ENCODE data around the gene APLNR. TPM values are rescaled to one million over a fixed set of nuclear protein-coding genes. Genes with fewer than 3 reads are reported as not detected.

The APLNR gene
- total RNA-seq, 1 donor from 2014 or later, result 8.5 TPM

GRCh38 chr11:57191311-57192219, 45.5 kb downstream of the APLNR start:
- intact Hi-C loops (cut with micrococcal nuclease), result no loop called here
- Histone ChIP-seq H3K27me3 (ENCODE audit: low read depth) (no peaks in the 10 kb centered on the region), H3K36me3 (no peaks in the 10 kb centered on the region), H3K9me3 (replicated peaks) (no peaks in the 10 kb centered on the region), H3K4me3 (no peak overlapping the region), H3K4me1 (peaks cover 43% of the 10 kb centered on the region), H3K27ac (replicated peaks) (peak overlapping the region; percentile 62)
- DNase-seq, result no peak
- no peak for TF ChIP-seq CTCF (IDR thresholded peaks at IDR 0.05; ENCODE audit: borderline replicate concordance)

GRCh38 chr11:57190548-57190947, 46.5 kb downstream of the APLNR start:
- H3K4me1 ChIP-seq, result peaks cover 33% of the 10 kb centered on the region
- no peaks in the 10 kb centered on the region for H3K27me3 ChIP-seq (ENCODE audit: low read depth)
- TF ChIP-seq CTCF (IDR thresholded peaks at IDR 0.05; ENCODE audit: borderline replicate concordance), result no peak
- intact Hi-C loops (cut with micrococcal nuclease), result no loop called here
- H3K4me3 ChIP-seq, result no peak overlapping the region
- H3K27ac ChIP-seq (replicated peaks), result peak overlapping the region; percentile 62
- no peak for DNase-seq
- no peaks in the 10 kb centered on the region for H3K36me3 ChIP-seq
- H3K9me3 ChIP-seq (replicated peaks), result no peaks in the 10 kb centered on the region

Other genes with a start within 250 kb of the APLNR start
- gene OR5AK2, start 248.3 kb downstream of the APLNR start, total RNA-seq, result not detected
- gene LRRC55, start 55.3 kb downstream of the APLNR start, total RNA-seq, result 0.16 TPM
- 32.6 TPM for gene TNKS1BP1, start 87.7 kb upstream of the APLNR start, total RNA-seq
- 34.6 TPM for gene SSRP1, start 98.6 kb upstream of the APLNR start, total RNA-seq
- 1.4 TPM for gene P2RX3, start 101.1 kb upstream of the APLNR start, total RNA-seq
- gene PRG3, start 143.9 kb upstream of the APLNR start, total RNA-seq, result not detected
- not detected for gene PRG2, start 153.4 kb upstream of the APLNR start, total RNA-seq
- 21.0 TPM for gene SLC43A3, start 189.9 kb upstream of the APLNR start, total RNA-seq
- gene RTN4RL2, start 223.3 kb upstream of the APLNR start, total RNA-seq, result 1.3 TPM